GM12878 (cell line): ENCODE results near the gene SPAAR. TPM values are rescaled to one million over a fixed set of nuclear protein-coding genes. Genes with fewer than 3 reads are reported as not detected.

Experiments used
- ATAC-seq: fragments of 200-7000 bp; cut with Tn5 transposase; 3 replicates; pipeline ENCODE4 v1.9.1; 2020; ENCODE audit warnings: mild to moderate bottlenecking, moderate library complexity
- BruUV-seq: library from RNA; stranded (reverse); fragments of 400-500 nt; replicated peaks from 2 replicates; lab custom pipeline; 2021; lab: Mats Ljungman, UMichigan
- CTCF ChIA-PET: fragments of 300-600 bp; sonication (Branson Sonifier 250); formaldehyde crosslinking; extraction: SDS; loops from one replicate; lab custom pipeline; 2021; ENCODE audit warnings: inconsistent platforms; lab: Yijun Ruan, JAX
- POLR2A ChIA-PET: fragments of 350-600 bp; formaldehyde crosslinking; extraction: SDS; loops from one replicate; lab custom pipeline; 2021; ENCODE audit warnings: inconsistent platforms; lab: Charles Lee
- RAD21 ChIA-PET: fragments of 300-600 bp; sonication (Branson Sonifier 250); formaldehyde crosslinking; loops from one replicate; lab custom pipeline; 2023; ENCODE audit warnings: antibody characterized with exemption; ENCODE audit not compliant: unreplicated experiment; lab: Charles Lee
- SMC1A ChIA-PET: fragments of 300-600 bp; sonication (Branson Sonifier 250); formaldehyde crosslinking; loops from one replicate; lab custom pipeline; 2023; ENCODE audit not compliant: unreplicated experiment, uncharacterized antibody; lab: Charles Lee
- DNase-seq: peaks from one replicate; pipeline ENCODE4 v3.0.0-alpha.2; 2011; ENCODE audit warnings: low read depth, low spot score
- FAIRE-seq: peaks from 3 replicates; lab custom pipeline; 2011; peaks lifted over from hg19 to GRCh38; lab: Jason Lieb, UNC
- H2AFZ ChIP-seq: 2 replicates; pipeline ENCODE4 v1.6.0; 2011; ENCODE audit warnings: low read depth, low read length, control low read depth; ENCODE audit not compliant: control insufficient read depth
- H3K27ac ChIP-seq: 2 replicates; pipeline ENCODE4 v1.5.1; 2011; ENCODE audit warnings: control low read depth; ENCODE audit not compliant: control insufficient read depth, insufficient read depth
- H3K27me3 ChIP-seq, 2 experiments: replicated peaks in 1 of 2; 2 replicates each; pipeline versions ENCODE4 v1.6.0 to v1.6.1; 2011; ENCODE audit warnings: low read length in 1 of 2; ENCODE audit not compliant: control insufficient read depth in 2 of 2, insufficient read depth in 2 of 2
- H3K36me3 ChIP-seq, 2 experiments: 2 replicates each; pipeline ENCODE4 v1.5.1; 2011; ENCODE audit warnings: low read length in 1 of 2; ENCODE audit not compliant: control insufficient read depth in 2 of 2, insufficient read depth in 2 of 2
- H3K4me1 ChIP-seq: 2 replicates; pipeline ENCODE4 v1.6.1; 2011; ENCODE audit warnings: mild to moderate bottlenecking, low read length, moderate library complexity, mixed read lengths; ENCODE audit not compliant: control insufficient read depth, insufficient read depth
- H3K4me2 ChIP-seq: 2 replicates; pipeline ENCODE4 v1.6.0; 2011; ENCODE audit warnings: control low read depth; ENCODE audit not compliant: control insufficient read depth, insufficient read depth
- H3K4me3 ChIP-seq: fragments of 200-600 bp; sonication (generic); 2 replicates; pipeline ENCODE4 v1.5.1; 2016
- H3K79me2 ChIP-seq: 2 replicates; pipeline ENCODE4 v1.6.0; 2011; ENCODE audit warnings: low read length; ENCODE audit not compliant: control insufficient read depth, insufficient read depth
- H3K9ac ChIP-seq: 2 replicates; pipeline ENCODE4 v1.8.0; 2011; ENCODE audit warnings: low read length, control low read depth, mixed read lengths; ENCODE audit not compliant: control insufficient read depth, insufficient read depth
- H3K9me3 ChIP-seq: replicated peaks from 3 replicates; pipeline ENCODE4 v1.5.1; 2011; ENCODE audit warnings: mild to moderate bottlenecking, low read length; ENCODE audit not compliant: control insufficient read depth, insufficient read depth
- H4K20me1 ChIP-seq: 2 replicates; pipeline ENCODE4 v1.6.0; 2011; ENCODE audit not compliant: control insufficient read depth, insufficient read depth
- ASH2L ChIP-seq: fragments of 300-600, 200-600 bp; sonication (generic); IDR thresholded peaks from 2 replicates; pipeline ENCODE4 v1.6.1; 2017; ENCODE audit warnings: low read depth, mild to moderate bottlenecking, borderline replicate concordance
- BCL11A ChIP-seq: IDR thresholded peaks from 2 replicates; pipeline ENCODE4 v1.6.1; 2011; ENCODE audit warnings: low read depth, low read length
- BRCA1 ChIP-seq: IDR thresholded peaks from 2 replicates; pipeline ENCODE4 v1.6.1; 2011; ENCODE audit warnings: low read depth, low read length, improper control_type of control experiment
- CBX5 ChIP-seq: sonication (generic); IDR thresholded peaks from 2 replicates; pipeline ENCODE4 v1.6.1; 2016; ENCODE audit warnings: low read depth, moderate library complexity, mild to moderate bottlenecking, inconsistent platforms
- CREM ChIP-seq: IDR thresholded peaks from 2 replicates; pipeline ENCODE4 v1.6.1; 2014; ENCODE audit warnings: antibody characterized with exemption, low read depth
- EGR1 ChIP-seq, 2 experiments: IDR thresholded peaks; 1 replicate in 1 of 2; 2 replicates in 1 of 2; pipeline ENCODE4 v1.6.1; 2011 to 2012; ENCODE audit warnings: low read depth in 2 of 2, low read length in 2 of 2, borderline replicate concordance in 1 of 2, mild to moderate bottlenecking in 1 of 2, moderate library complexity in 1 of 2
- IRF4 ChIP-seq: IDR thresholded peaks from 2 replicates; pipeline ENCODE4 v1.6.1; 2011; ENCODE audit warnings: low read depth, low read length
- KAT2A ChIP-seq: conservative IDR thresholded peaks from 2 replicates; pipeline ENCODE4 v1.6.1; 2011; ENCODE audit warnings: low read depth, low read length; ENCODE audit not compliant: control insufficient read depth
- LARP7 ChIP-seq: fragments of 450-650 bp; IDR thresholded peaks from 2 replicates; pipeline ENCODE4 v1.6.1; 2017; ENCODE audit warnings: mild to moderate bottlenecking
- MEF2A ChIP-seq: IDR thresholded peaks from 2 replicates; pipeline ENCODE4 v1.6.1; 2011; ENCODE audit warnings: low read depth, mild to moderate bottlenecking, low read length, moderate library complexity; ENCODE audit not compliant: insufficient read depth
- RUNX3 ChIP-seq: IDR thresholded peaks from 2 replicates; pipeline ENCODE4 v1.6.1; 2012; ENCODE audit warnings: low read length, inconsistent platforms
- SIN3A ChIP-seq: IDR thresholded peaks from 2 replicates; pipeline ENCODE4 v1.6.1; 2012; ENCODE audit warnings: low read depth, low read length, improper control_type of control experiment
- SREBF2 ChIP-seq: IDR thresholded peaks from 2 replicates; pipeline ENCODE4 v1.6.1; 2012; ENCODE audit warnings: mild to moderate bottlenecking, low read length
- STAT3 ChIP-seq: IDR thresholded peaks from 2 replicates; pipeline ENCODE4 v1.6.1; 2011; ENCODE audit warnings: low read depth, low read length, improper control_type of control experiment
- SUZ12 ChIP-seq: fragments of 200-600 bp; sonication (generic); IDR thresholded peaks from one replicate; pipeline ENCODE4 v1.6.1; 2018; ENCODE audit warnings: antibody characterized with exemption, mild to moderate bottlenecking; ENCODE audit not compliant: unreplicated experiment
- TAF1 ChIP-seq: IDR thresholded peaks from 2 replicates; pipeline ENCODE4 v1.6.1; 2011; ENCODE audit warnings: mild to moderate bottlenecking, low read depth, low read length, borderline replicate concordance
- ZNF24 ChIP-seq: fragments of 450-650 bp; IDR thresholded peaks from 2 replicates; pipeline ENCODE4 v1.6.1; 2017; ENCODE audit warnings: antibody characterized with exemption, mild to moderate bottlenecking
- WGBS: methylation state at CpG from one replicate; pipeline ENCODE4 v1.1.6; 2016; ENCODE audit warnings: low lambda C conversion rate; ENCODE audit not compliant: insufficient replicate concordance, insufficient coverage; ENCODE audit errors: missing lambda C conversion rate; 5-methylcytosine and 5-hydroxymethylcytosine counted together
- in situ Hi-C: fragments of 300-500 bp; cut with MboI; formaldehyde crosslinking; loops from 9 replicates; pipeline ENCODE4 v1.14.3; 2018; ENCODE audit warnings: mixed read lengths
- intact Hi-C: fragments of 100-400 bp; cut with micrococcal nuclease; formaldehyde crosslinking; loops from one replicate; pipeline ENCODE4 v1.14.2; 2022; ENCODE audit not compliant: unreplicated experiment
- polyA plus RNA-seq, 11 experiments: library from polyadenylated mRNA; depleted of rRNA in 4 of 11; unstranded in 6 of 11; stranded (reverse) in 5 of 11; fragments of >200 nt; fragmentation: Nextera tagmentation in 4 of 11; fragmentation: Illumina TruSeq in 1 of 11; extraction: Ambion mirVana in 4 of 11; extraction: Trizol in 1 of 11; gene quantifications; 1 replicate in 1 of 11; 2 replicates in 10 of 11; pipeline versions ENCODE4 v1.2.1 to v1.2.3, GENCODE V29; 2011 to 2016; ENCODE audit warnings: inconsistent platforms in 2 of 11, missing spikeins in 2 of 11, low read depth in 1 of 11
- total RNA-seq, 4 experiments: library from RNA; depleted of rRNA in 3 of 4; stranded (reverse); fragments of >200 nt in 3 of 4; fragmentation: Illumina TruSeq in 1 of 4; extraction: Trizol in 1 of 4; gene quantifications; 2 replicates each; pipeline versions ENCODE4 v1.2.1 to v1.2.3, GENCODE V29; 2013 to 2021
- TF ChIP-seq, protein P1 (sequence below): fragments of 150-350 bp; IDR thresholded peaks from 2 replicates; pipeline ENCODE4 v1.6.1; 2014; ENCODE audit warnings: mild to moderate bottlenecking, low read depth, low read length

SPAAR gene
- total and polyA plus RNA-seq, 10 of the 15 experiments (the other 5 are each of a cell fraction or from before 2014, with no cell fraction given), result not detected

DNA sequence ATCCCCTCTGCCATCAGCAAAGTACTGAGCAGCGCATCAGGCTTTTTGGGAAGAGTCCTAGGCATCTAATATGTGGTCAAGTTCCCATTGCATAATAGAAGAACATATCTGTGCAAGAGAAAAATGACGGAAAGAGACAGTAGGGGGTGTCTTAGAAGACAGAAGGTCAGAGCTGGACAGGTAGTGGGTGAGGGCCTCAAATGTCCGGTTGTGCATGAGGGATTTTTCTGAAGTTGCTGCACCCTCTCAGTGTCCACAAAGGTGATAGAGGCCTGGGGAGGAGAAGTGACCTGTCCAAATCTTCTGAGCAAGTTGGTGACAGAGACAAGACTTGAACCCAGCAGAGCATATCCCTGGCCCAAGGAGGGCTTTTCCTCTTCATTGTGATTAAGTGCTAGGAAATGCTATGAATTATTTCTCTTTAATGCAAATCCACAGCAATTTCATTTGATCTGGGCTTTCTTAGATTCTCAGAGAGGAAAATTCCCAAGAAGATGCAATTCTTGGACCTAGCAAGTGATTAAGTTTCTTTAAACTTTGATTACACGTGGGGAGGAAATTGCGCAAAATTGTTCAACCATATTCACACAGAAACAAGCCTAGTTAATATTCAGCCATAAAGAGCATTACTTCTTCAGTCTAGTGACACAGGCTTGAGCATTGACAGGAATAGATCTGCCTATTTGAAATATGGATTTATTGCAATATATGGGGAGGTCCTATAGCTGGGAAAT, 49.0 kb downstream of the SPAAR start, which contains the start of gene OR2S2:
Gene OR2S2, minus strand, starts transcription at position 51 of the 734 bp plus-strand sequence. CDS start 56 bp downstream, outside the sequence.
- Histone ChIP-seq H3K27me3 (no peaks in the 10 kb centered on the region; a peak in 2 of 4 replicates), H3K9me3 (no peaks in the 10 kb centered on the region), H2AFZ (no peak within 1 kb of the TSS), H3K36me3 (no peaks in the 10 kb centered on the region), H3K27ac (no peak within 1 kb of the TSS), H3K9ac (no peak within 1 kb of the TSS), H3K79me2 (no peaks in the 10 kb centered on the region), H3K4me1 (no peaks in the 10 kb centered on the region), H4K20me1 (no peaks in the 10 kb centered on the region), H3K4me2 (no peak within 1 kb of the TSS), H3K4me3 (no peak within 1 kb of the TSS)
- ChIA-PET CTCF (interaction anchor here (1.0 to 7.7 kb wide), 6 partner anchors 13 to 168 kb away, joined by 3 to 100 read pairs (median 6); no protein-coding TSS in a partner anchor), SMC1A (interaction anchor here (0.6 to 1.3 kb wide), 3 partner anchors 25 to 66 kb away, joined by 3 to 4 read pairs (median 3); no protein-coding TSS in a partner anchor), RAD21 (interaction anchor here (1.5 kb wide), 1 partner anchor 65 kb away, joined by 8 read pairs; no protein-coding TSS in a partner anchor), POLR2A (no interaction called here)
- in situ Hi-C loops, result loop anchor here (5.0 kb wide), 1 partner anchor 64 kb away; no protein-coding TSS in a partner anchor
- DNase-seq (no peak), FAIRE-seq (no peak), ATAC-seq (no peak)
- TF ChIP-seq ASH2L, result no peak
- TF ChIP-seq BCL11A, result no peak
- TF ChIP-seq SREBF2, result no peak
- no peak for TF ChIP-seq KAT2A
- no peak for TF ChIP-seq CREM
- TF ChIP-seq STAT3, result no peak
- TF ChIP-seq, protein P1, sequence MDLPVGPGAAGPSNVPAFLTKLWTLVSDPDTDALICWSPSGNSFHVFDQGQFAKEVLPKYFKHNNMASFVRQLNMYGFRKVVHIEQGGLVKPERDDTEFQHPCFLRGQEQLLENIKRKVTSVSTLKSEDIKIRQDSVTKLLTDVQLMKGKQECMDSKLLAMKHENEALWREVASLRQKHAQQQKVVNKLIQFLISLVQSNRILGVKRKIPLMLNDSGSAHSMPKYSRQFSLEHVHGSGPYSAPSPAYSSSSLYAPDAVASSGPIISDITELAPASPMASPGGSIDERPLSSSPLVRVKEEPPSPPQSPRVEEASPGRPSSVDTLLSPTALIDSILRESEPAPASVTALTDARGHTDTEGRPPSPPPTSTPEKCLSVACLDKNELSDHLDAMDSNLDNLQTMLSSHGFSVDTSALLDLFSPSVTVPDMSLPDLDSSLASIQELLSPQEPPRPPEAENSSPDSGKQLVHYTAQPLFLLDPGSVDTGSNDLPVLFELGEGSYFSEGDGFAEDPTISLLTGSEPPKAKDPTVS, result no peak
- no peak for TF ChIP-seq SUZ12
- no peak for TF ChIP-seq CBX5
- TF ChIP-seq TAF1, result no peak
- no peak for TF ChIP-seq MEF2A
- no peak for TF ChIP-seq RUNX3
- no peak for TF ChIP-seq LARP7
- TF ChIP-seq BRCA1, result no peak
- TF ChIP-seq SIN3A, result no peak
- no peak for TF ChIP-seq IRF4
- no peak for TF ChIP-seq ZNF24
- no peak for TF ChIP-seq EGR1 (IDR thresholded peaks at IDR 0.05; ENCODE audit: borderline replicate concordance in 1 of 2, low read depth in 2 of 2, low read length in 2 of 2)
- no TSS peak for BruUV-seq
- 32% methylated on average over 5 of the region's 5 CpGs for WGBS
- intact Hi-C loops, result no loop called here
